DMS79 (cell line): ENCODE measurements around the gene SQSTM1.
"Not testable (repeated sequence)": the region's sequence is repeated elsewhere in the genome, so short reads cannot be mapped to it uniquely, and the experiment has no call there.

Source experiments
- DNase-seq: peaks from one replicate; lab custom pipeline; 2025; lab: John Stamatoyannopoulos, UW

The SQSTM1 gene

GRCh38 chr5:179827680-179828079 lies 7.0 kb downstream of the SQSTM1 start:
- no peak for DNase-seq

GRCh38 chr5:179828756-179829421 lies 8.2 kb downstream of the SQSTM1 start:
- no peak for DNase-seq

GRCh38 chr5:179829732-179830435 lies 9.2 kb downstream of the SQSTM1 start:
- no peak for DNase-seq

- DNase-seq, result no peak
Measured at GRCh38 chr5:179830818-179831468, 10.2 kb downstream of the SQSTM1 start.

GRCh38 chr5:179832039-179832745 lies 11.5 kb downstream of the SQSTM1 start:
- DNase-seq, result no peak

GRCh38 chr5:179833056-179833708 lies 12.5 kb downstream of the SQSTM1 start:
- DNase-seq, result no peak

- DNase-seq, result no peak
Measured at GRCh38 chr5:179833709-179834070, 13.0 kb downstream of the SQSTM1 start.

- no peak for DNase-seq
Measured at GRCh38 chr5:179834120-179834519, 13.4 kb downstream of the SQSTM1 start.

- not testable (repeated sequence) for DNase-seq
Measured at GRCh38 chr5:179834871-179835270, 14.2 kb downstream of the SQSTM1 start.

- DNase-seq, result no peak
Measured at GRCh38 chr5:179836225-179837019, 15.7 kb downstream of the SQSTM1 start.

GRCh38 chr5:179837076-179838011 lies 16.6 kb downstream of the SQSTM1 start:
- no peak for DNase-seq

- no peak for DNase-seq
Measured at GRCh38 chr5:179839328-179840256, 18.9 kb downstream of the SQSTM1 start.

- no peak for DNase-seq
Measured at GRCh38 chr5:179840321-179840720, 19.6 kb downstream of the SQSTM1 start.

GRCh38 chr5:179840766-179841165 lies 20.1 kb downstream of the SQSTM1 start:
- DNase-seq, result no peak

- no peak for DNase-seq
Measured at GRCh38 chr5:179841621-179842020, 20.9 kb downstream of the SQSTM1 start.

GRCh38 chr5:179852993-179853547 lies 32.4 kb downstream of the SQSTM1 start:
- no peak for DNase-seq

- no peak for DNase-seq
Measured at GRCh38 chr5:179854356-179854755, 33.7 kb downstream of the SQSTM1 start.

- no peak for DNase-seq
Measured at GRCh38 chr5:179858241-179858585, 37.5 kb downstream of the SQSTM1 start.
